BJ (cell line): Measurements from ENCODE around the gene LIME1. TPM values are rescaled to one million over a fixed set of nuclear protein-coding genes. Genes with fewer than 3 reads are reported as not detected.

ENCODE experiments used
- CTCF ChIA-PET: fragments of 350-600 bp; formaldehyde crosslinking; extraction: SDS; loops from one replicate; lab custom pipeline; 2021; ENCODE audit warnings: antibody characterized with exemption, inconsistent platforms; lab: Yijun Ruan, JAX
- POLR2A ChIA-PET: fragments of 300-600 bp; sonication (Branson Sonifier 250); formaldehyde crosslinking; extraction: SDS; loops from one replicate; lab custom pipeline; 2021; ENCODE audit warnings: antibody characterized with exemption; lab: Charles Lee
- DNase-seq: peaks from one replicate; pipeline ENCODE4 v3.0.0-alpha.2; 2011; ENCODE audit warnings: low read depth
- H3K27me3 ChIP-seq: 2 replicates; pipeline ENCODE4 v1.6.0; 2011; ENCODE audit warnings: low read length; ENCODE audit not compliant: control insufficient read depth, insufficient read depth
- H3K36me3 ChIP-seq: 2 replicates; pipeline ENCODE4 v1.5.1; 2011; ENCODE audit warnings: low read length; ENCODE audit not compliant: control insufficient read depth, insufficient read depth
- H3K4me3 ChIP-seq: 2 replicates; pipeline ENCODE4 v1.5.1; 2011; ENCODE audit warnings: low read depth, mild to moderate bottlenecking, control low read depth, low read length
- CTCF ChIP-seq: IDR thresholded peaks from 2 replicates; pipeline ENCODE4 v1.5.1; 2011; ENCODE audit warnings: low read depth, mild to moderate bottlenecking, control low read depth, inconsistent platforms, low read length, moderate library complexity; ENCODE audit not compliant: insufficient read depth
- polyA plus RNA-seq: library from polyadenylated mRNA; depleted of rRNA; stranded (reverse); fragments of >200 nt; gene quantifications from 2 replicates; pipeline ENCODE4 v1.2.3, GENCODE V29; 2011

The LIME1 gene
- polyA plus RNA-seq, 1 experiment = 2.5 TPM

GRCh38 chr20:63771046-63771707 is 34.7 kb downstream of the LIME1 start:
- ChIA-PET CTCF (no interaction called here), POLR2A (no interaction called here)
- no peak overlapping the region for H3K4me3 ChIP-seq
- no peak for TF ChIP-seq CTCF
- DNase-seq = no peak
- H3K27me3 ChIP-seq = no peaks in the 10 kb centered on the region; the same call in 1 of the 2 replicates
- no peaks in the 10 kb centered on the region; the same call in 1 of the 2 replicates for H3K36me3 ChIP-seq

DNA sequence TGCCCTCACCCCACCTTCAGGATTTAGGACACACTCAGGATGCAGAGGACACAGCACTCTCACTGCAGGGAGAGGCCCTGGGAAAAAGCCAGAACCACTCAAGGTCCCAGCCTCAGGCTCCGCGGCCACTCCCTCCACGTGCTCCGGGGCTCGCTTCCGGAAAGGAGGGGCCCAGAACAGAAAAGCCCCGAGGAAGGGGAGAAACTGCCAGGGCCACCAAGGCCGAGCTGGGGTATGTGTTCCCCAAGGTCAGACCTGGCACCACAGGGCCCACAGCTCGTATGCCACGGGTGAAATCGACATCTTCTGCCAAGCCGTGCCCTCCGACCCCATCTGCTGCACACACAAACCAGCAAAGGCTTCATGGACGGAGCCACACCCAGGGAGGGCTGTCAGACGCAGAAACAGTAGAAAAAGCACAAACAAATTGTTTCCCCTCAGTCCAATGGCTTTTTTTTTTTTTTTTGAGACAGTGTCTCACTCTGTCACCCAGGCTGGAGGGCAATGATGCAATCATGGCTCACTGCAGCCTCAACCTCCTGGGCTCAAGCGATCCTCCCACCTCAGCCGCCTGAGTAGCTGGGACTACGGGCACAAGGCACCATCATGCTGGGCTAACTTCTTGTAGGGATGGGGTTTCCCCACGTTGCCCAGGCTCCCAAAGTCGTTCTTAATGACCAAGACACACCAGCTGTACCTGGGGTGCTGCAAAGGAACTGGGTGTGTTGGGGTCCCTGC is 36.5 kb downstream of the LIME1 start:
- Histone ChIP-seq H3K36me3 (no peaks in the 10 kb centered on the region), H3K27me3 (no peaks in the 10 kb centered on the region), H3K4me3 (no peak overlapping the region)
- TF ChIP-seq CTCF = no peak
- DNase-seq = no peak
- POLR2A ChIA-PET = no interaction called here
- CTCF ChIA-PET = interaction anchor here (0.9 to 5.2 kb wide), 4 partner anchors 11 to 348 kb away, joined by 3 to 71 read pairs (median 22); no protein-coding TSS in a partner anchor

- Histone ChIP-seq H3K4me3 (no peak overlapping the region), H3K36me3 (no peaks in the 10 kb centered on the region), H3K27me3 (no peaks in the 10 kb centered on the region)
- no peak for DNase-seq
- no peak for TF ChIP-seq CTCF
- ChIA-PET CTCF (interaction anchor here (0.6 to 5.2 kb wide), 8 partner anchors 11 to 347 kb away, joined by 3 to 71 read pairs (median 6); partner anchors contain the start of gene TPD52L2), POLR2A (no interaction called here)
These were observed 37.2 kb downstream of the LIME1 start for GRCh38 chr20:63773571-63774241.

DNA sequence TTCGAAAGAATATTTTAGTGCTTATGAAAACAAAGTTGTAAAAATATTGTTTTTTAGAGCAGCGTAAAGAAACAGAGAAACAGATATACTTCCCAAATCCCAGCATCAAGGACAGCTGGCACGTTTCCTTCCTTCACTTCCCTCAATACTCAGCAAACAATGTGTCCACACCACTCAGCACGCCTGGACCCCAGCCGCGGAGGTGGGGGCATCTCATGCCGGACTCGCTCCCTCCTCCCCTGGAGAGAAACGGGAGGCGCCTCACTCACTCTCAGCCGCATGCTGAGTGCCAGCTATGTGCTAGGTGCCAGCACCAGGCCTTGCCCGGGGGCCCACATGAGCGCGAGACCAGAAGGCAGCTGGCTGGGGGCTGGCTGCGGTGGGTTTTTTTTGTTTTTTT is 37.8 kb downstream of the LIME1 start:
- no peak overlapping the region for H3K4me3 ChIP-seq
- DNase-seq = no peak
- CTCF ChIA-PET = interaction anchor here (0.6 to 5.2 kb wide), 16 partner anchors 8 to 201 kb away, joined by 3 to 71 read pairs (median 4); partner anchors contain the start of gene TPD52L2

More for the DNA sequence above, 37.8 kb downstream of the LIME1 start:
- no peak for TF ChIP-seq CTCF
- Histone ChIP-seq H3K36me3 (no peaks in the 10 kb centered on the region), H3K27me3 (no peaks in the 10 kb centered on the region)
- POLR2A ChIA-PET = no interaction called here
